Cardiac fibroblast (primary cell): ENCODE measurements around the gene CFAP46.

Source experiments
- DNase-seq, 2 donors: peaks; one replicate each; pipeline versions ENCODE4 v3.0.0 to v3.0.0-alpha.2; 2010; ENCODE audit warnings: low read depth in 2 of 2
- H3K4me3 ChIP-seq, 2 donors: replicated peaks in 1 of 2; 1 replicate in 1 of 2; 2 replicates in 1 of 2; pipeline ENCODE4 v1.5.1; 2011; ENCODE audit warnings: low read depth in 2 of 2, low read length in 2 of 2, mild to moderate bottlenecking in 2 of 2, moderate library complexity in 1 of 2
- TF ChIP-seq, protein P1 (sequence below): IDR thresholded peaks from one replicate; pipeline ENCODE4 v1.5.1; 2011; ENCODE audit warnings: low read depth, mild to moderate bottlenecking, low read length, inconsistent platforms

CFAP46 gene

DNA sequence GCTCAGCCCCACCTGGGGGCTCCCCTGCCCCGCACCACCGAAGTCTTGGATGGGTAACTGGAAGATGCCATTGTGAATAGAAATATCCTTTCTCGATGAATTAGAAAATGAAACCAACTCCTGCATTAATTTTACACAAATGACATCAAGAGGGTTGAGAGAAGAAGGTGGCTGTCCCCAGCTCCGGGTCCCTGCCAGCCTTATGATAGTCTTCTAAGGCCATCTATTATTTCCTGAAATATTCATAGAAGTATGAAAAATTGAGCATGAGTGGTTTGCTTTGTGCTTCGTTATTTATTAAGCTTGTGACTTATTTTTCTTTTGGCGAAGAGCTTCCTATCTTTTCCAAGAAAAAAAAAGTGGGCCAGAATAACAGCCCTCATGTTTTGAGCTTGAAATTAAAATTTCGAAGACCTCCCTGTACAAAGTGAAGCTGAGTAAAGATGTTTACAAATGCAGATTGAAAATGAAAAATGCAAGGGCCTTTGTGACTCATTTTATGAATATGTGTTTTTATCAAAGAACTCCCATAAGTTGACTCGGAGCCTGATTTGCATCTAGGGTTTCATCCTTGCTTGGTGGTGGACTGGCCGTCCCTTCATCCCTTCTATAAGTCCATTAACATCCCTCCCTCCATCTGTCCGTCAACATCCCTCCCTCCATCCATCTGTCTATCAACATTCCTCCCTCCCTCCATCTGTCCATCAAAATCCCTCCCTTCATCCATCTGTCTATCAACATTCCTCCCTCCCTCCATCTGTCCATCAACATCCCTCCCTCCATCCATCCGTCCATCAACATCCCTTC lies 20.5 kb upstream of the CFAP46 start:
- DNase-seq: peak; percentile 25 to 36
- H3K4me3 ChIP-seq: peak overlapping the region; percentile 53 to 64
- TF ChIP-seq, protein P1, sequence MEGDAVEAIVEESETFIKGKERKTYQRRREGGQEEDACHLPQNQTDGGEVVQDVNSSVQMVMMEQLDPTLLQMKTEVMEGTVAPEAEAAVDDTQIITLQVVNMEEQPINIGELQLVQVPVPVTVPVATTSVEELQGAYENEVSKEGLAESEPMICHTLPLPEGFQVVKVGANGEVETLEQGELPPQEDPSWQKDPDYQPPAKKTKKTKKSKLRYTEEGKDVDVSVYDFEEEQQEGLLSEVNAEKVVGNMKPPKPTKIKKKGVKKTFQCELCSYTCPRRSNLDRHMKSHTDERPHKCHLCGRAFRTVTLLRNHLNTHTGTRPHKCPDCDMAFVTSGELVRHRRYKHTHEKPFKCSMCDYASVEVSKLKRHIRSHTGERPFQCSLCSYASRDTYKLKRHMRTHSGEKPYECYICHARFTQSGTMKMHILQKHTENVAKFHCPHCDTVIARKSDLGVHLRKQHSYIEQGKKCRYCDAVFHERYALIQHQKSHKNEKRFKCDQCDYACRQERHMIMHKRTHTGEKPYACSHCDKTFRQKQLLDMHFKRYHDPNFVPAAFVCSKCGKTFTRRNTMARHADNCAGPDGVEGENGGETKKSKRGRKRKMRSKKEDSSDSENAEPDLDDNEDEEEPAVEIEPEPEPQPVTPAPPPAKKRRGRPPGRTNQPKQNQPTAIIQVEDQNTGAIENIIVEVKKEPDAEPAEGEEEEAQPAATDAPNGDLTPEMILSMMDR: no peak

DNA sequence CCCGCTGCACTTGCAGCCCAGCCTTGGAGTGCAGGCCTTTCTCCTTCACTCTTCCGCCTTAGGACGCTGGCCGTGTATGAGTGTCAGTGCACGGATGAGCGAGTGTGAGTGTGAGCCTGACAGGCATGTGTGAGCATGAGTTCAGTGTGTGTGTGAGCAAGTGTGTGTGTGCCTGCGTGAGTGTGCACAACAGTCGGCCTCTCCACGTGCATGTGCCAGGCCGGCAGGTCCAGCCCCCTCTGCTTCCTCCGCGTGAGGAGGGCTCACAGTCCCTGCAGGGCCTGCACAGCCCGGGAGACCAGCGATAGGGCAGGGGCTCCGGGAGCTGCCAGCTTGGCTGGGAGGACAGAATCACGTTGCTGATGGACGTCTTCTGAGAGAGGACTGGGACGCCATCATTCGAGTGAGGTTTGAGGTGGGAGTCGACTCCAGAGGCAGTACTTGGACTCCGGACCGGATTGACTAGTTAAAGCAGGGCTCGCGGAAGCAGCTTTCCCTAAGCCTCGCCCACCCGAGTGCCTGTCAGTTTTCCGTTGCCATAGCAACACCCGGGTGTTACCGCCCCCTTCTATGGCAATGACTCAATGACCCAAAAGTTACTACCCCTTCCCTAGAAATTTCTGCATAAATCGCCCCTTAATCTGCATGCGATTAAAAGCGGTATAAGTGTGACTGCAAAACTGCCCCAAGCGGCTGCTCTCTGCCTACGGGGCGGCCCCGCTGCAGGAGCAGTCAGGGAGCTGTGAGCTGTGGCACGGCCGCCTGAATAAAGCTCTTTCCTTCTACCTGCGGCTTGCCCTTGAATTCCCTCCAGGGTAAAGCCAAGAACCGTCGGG lies 19.6 kb upstream of the CFAP46 start:
- peak; percentile 79 to 88 for DNase-seq
- TF ChIP-seq, protein P1: peak; percentile 12
- H3K4me3 ChIP-seq: peak overlapping the region; percentile 53 to 64

DNA sequence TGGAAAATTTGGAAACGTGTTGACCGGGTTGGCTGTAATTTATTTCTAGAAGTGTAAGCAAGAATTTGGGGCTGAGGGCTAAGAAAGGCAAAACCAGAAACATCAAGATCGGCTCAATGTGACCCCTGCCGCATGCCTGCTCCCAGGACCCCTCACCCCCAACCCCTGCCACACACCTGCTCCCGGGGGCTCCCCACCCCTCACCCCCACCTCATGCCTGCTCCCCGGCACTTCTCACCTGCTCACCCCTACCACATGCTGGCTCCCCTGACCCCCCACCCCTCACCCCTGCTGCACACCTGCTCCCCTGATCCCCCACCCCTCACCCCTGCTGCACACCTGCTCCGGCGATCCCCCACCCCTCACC lies 19.0 kb upstream of the CFAP46 start:
- TF ChIP-seq, protein P1: no peak

GRCh38 chr10:132960631-132961419 lies 18.5 kb upstream of the CFAP46 start:
- no peak overlapping the region for H3K4me3 ChIP-seq
- TF ChIP-seq, protein P1: no peak
- no peak for DNase-seq

More for the DNA sequence above, 19.0 kb upstream of the CFAP46 start:
- no peak for DNase-seq
- no peak overlapping the region for H3K4me3 ChIP-seq

DNA sequence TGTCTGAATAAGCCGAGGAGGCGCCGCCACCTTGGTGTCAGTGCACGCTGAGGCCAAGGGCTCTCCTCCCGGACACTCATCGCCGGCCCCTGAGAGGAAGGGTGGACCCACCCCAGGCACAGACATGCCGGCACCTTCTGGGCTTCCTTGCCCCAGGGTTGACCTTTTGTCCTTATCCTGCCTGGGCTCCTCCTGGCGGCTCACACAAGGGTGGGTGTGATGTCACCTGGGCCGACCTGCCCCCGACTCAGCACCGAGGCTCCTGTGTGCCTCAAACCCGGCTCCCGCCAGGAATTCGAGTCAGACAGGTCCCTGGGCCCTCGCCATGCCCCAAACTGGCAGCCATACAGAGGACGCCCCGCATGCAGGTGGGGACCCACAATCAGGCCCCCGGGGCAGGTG lies 17.7 kb upstream of the CFAP46 start:
- DNase-seq: no peak
- H3K4me3 ChIP-seq: no peak overlapping the region
- TF ChIP-seq, protein P1: no peak

- no peak for DNase-seq
- no peak overlapping the region for H3K4me3 ChIP-seq
- TF ChIP-seq, protein P1: no peak
These were observed 17.2 kb upstream of the CFAP46 start for GRCh38 chr10:132959559-132959961.
